HEK293T (cell line): ENCODE results near the gene SPA17.

ENCODE experiments used
- FOXM1 ChIP-seq: fragments of 450-650 bp; IDR thresholded peaks from 2 replicates; pipeline ENCODE4 v1.6.1; 2017; ENCODE audit warnings: mild to moderate bottlenecking, borderline replicate concordance
- LEF1 ChIP-seq: fragments of 450-650 bp; IDR thresholded peaks from 2 replicates; pipeline ENCODE4 v1.6.1; 2017; ENCODE audit warnings: mild to moderate bottlenecking, borderline replicate concordance
- SP1 ChIP-seq: fragments of 450-650 bp; IDR thresholded peaks from 2 replicates; pipeline ENCODE4 v1.6.1; 2017
- SUZ12 ChIP-seq: fragments of 450-650 bp; IDR thresholded peaks from 2 replicates; pipeline ENCODE4 v1.6.1; 2016; ENCODE audit warnings: mild to moderate bottlenecking

- TF ChIP-seq SUZ12, result no peak
- no peak for TF ChIP-seq SP1
- TF ChIP-seq LEF1, result no peak
- no peak for TF ChIP-seq FOXM1
These were observed 1.0 kb upstream of the SPA17 start for GRCh38 chr11:124672536-124673215.
